Omental fat pad (tissue), 4 donors: Measurements from ENCODE around the gene UBN1. TPM values are rescaled to one million over a fixed set of nuclear protein-coding genes. Genes with fewer than 3 reads are reported as not detected.

Experiments used
- ATAC-seq: fragments of 150-250 bp; one replicate; pipeline ENCODE4 v1.9.1; 2016; ENCODE audit warnings: mild to moderate bottlenecking, moderate library complexity; ENCODE audit not compliant: low FRiP score
- DNase-seq: peaks from one replicate; pipeline ENCODE4 v3.0.0-alpha.2; 2019; ENCODE audit warnings: low spot score
- total RNA-seq, 4 donors: library from RNA; depleted of rRNA; stranded (reverse); fragments of >200 nt; gene quantifications; one replicate each; pipeline ENCODE4 v1.1.0, GENCODE V29; 2016
- TF ChIP-seq, protein P1 (sequence below), 3 donors: fragments of 450-650 bp; IDR thresholded peaks; one replicate each; pipeline ENCODE4 v1.5.1; 2016 to 2017; ENCODE audit warnings: antibody characterized with exemption in 3 of 3, mild to moderate bottlenecking in 3 of 3, moderate library complexity in 2 of 3

The UBN1 gene
- total RNA-seq, 4 donors from 2014 or later: 32.8 to 67.5 (median 41.1) TPM

DNA sequence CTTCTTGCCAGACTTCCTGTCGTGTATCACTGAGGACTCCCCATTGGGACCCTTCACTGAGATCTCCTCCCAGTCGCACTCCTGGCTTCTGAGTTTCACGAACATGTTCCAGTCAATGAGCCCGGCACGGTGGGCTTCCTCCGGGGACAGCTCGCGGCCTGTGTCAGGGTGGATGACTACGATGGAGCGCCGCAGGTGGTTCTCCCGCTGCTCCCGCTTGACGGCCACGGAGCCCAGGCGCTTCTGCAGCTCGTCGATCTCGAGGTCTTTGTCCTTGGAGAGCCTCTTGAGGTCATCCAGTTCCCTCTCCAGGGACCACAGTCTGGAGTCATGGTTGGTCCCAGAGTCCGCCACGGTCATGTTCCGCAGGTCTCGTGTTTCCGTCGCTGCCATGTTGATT is 36.2 kb downstream of the UBN1 start:
- TF ChIP-seq, protein P1, sequence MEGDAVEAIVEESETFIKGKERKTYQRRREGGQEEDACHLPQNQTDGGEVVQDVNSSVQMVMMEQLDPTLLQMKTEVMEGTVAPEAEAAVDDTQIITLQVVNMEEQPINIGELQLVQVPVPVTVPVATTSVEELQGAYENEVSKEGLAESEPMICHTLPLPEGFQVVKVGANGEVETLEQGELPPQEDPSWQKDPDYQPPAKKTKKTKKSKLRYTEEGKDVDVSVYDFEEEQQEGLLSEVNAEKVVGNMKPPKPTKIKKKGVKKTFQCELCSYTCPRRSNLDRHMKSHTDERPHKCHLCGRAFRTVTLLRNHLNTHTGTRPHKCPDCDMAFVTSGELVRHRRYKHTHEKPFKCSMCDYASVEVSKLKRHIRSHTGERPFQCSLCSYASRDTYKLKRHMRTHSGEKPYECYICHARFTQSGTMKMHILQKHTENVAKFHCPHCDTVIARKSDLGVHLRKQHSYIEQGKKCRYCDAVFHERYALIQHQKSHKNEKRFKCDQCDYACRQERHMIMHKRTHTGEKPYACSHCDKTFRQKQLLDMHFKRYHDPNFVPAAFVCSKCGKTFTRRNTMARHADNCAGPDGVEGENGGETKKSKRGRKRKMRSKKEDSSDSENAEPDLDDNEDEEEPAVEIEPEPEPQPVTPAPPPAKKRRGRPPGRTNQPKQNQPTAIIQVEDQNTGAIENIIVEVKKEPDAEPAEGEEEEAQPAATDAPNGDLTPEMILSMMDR (IDR thresholded peaks at IDR 0.05): no peak
- DNase-seq: no peak
- no peak for ATAC-seq

DNA sequence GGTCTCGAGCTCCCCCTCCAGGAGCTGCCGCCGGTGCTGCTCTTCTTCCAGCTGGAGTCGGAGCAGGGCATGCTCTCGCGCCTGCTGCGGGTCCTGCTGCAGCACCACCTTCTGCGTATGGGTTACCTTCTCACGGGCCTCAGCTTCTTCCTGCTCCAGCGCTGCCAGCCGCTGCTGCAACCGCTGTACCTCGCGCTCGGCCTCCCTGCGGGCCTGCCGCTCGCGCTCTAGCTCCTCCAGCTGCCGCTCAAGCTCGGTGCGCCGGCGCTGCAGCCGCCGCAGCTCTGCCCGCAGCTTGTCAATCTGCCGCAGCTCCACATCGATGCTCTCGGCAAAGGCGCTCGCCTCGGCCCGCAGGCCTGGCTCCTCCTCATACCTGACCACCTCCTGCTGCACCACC is 36.9 kb downstream of the UBN1 start:
- DNase-seq: no peak

DNA sequence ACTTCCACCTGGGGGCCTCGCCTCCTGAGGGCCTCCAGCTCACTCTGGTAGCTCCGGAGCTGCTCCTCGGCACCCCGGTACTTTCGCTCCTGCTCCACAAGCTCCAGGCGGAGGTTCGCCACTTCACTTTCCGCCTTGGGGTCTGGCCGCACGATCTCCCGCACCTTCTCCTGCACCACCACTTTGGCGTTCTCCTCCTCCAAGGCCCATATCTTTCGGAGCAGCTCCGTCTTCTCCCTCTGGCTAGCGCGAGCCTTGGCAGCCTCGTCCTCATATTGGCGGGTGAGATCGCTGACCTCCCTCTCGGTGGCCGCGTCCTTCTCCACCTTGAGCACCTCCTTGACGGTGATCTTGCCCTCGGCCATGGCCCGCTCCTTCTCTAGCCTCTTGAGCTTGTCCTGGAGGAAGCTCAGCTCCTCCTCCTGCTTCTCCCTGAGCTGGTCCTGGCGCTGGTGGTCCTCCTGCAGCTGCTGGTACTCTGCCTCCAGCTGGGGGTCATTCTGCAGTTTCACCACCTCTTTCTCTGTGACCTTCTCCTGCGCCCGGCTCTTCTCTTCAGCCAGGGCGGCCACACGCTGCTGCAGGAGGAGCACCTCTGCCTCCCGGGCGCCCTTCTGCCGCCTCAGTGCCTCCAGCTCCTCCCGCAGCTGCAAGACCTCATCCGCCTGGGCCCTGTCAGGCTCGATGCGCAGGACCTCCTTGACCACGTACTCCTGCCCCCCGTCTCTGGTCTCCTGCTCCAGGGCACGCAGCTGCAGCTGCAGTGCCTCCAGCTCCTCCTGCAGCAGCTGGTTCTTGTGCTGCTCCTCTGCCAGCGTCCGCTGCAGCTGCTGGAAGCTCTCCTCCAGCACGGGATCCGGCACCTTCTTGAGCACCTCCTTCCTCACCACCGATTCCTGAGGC is 37.9 kb downstream of the UBN1 start:
- DNase-seq (no peak), ATAC-seq (no peak)
- TF ChIP-seq, protein P1 (IDR thresholded peaks at IDR 0.05): no peak

More for the DNA sequence above, 36.9 kb downstream of the UBN1 start:
- TF ChIP-seq, protein P1 (IDR thresholded peaks at IDR 0.05): no peak
- no peak for ATAC-seq

GRCh38 chr16:4886151-4886550 is 38.9 kb downstream of the UBN1 start:
- TF ChIP-seq, protein P1 (IDR thresholded peaks at IDR 0.05): no peak
- DNase-seq (no peak), ATAC-seq (no peak)

- DNase-seq (no peak), ATAC-seq (no peak)
- TF ChIP-seq, protein P1 (IDR thresholded peaks at IDR 0.05): no peak
Observed at GRCh38 chr16:4888428-4889135, 41.3 kb downstream of the UBN1 start.

DNA sequence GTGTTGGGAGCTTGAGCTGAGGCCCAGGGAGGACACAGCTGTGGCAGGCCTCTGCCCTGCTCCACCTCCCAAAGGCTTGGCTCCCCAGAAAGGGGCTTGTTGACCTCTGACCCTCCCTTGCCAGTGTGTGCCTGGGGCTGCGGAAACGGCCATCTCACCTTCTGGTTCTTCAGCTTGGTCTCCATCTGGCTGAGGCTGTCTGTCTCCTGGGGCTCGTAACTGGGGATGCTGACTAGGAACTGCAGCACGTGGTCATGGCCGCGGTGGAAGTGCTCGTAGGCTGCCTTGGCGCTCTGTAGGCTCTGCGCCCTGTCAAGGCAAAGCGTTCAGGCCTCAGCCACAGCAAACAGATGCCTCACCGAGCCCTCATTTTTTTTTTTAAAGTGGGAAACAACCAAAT is 42.7 kb downstream of the UBN1 start:
- TF ChIP-seq, protein P1 (IDR thresholded peaks at IDR 0.05): no peak
- DNase-seq (no peak), ATAC-seq (no peak)
